ENCODE measurements around the gene ADARB1.

GRCh38 chr21:45252448-45252925, 178.1 kb downstream of the ADARB1 start:
- TF ChIP-seq SUZ12 (IDR thresholded peaks at IDR 0.05; ENCODE audit: extremely low read depth, insufficient read depth, insufficient read length): no peak
- no peak for TF ChIP-seq ZNF274 (IDR thresholded peaks at IDR 0.05; ENCODE audit: low read depth, low read length)

Measured in NT2/D1 (cell line).